ENCODE results near the gene ZNF518A. TPM values are rescaled to one million over a fixed set of nuclear protein-coding genes. Genes with fewer than 3 reads are reported as not detected.

Gene ZNF518A
- total and polyA plus RNA-seq, 2 of the 8 experiments (the other 6 are each of a cell fraction or from before 2014, with no cell fraction given) = 6.6 to 34.8 TPM

GRCh38 chr10:96131621-96132020 lies 1.5 kb downstream of the ZNF518A start (continued):
- TF ChIP-seq SP2 (IDR thresholded peaks at IDR 0.05; ENCODE audit: low read length) = no peak
- TF ChIP-seq, protein P1, sequence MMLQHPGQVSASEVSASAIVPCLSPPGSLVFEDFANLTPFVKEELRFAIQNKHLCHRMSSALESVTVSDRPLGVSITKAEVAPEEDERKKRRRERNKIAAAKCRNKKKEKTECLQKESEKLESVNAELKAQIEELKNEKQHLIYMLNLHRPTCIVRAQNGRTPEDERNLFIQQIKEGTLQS (IDR thresholded peaks at IDR 0.05; ENCODE audit: insufficient read depth, low read depth, low read length) = no peak
- no peak for TF ChIP-seq RAD21 (IDR thresholded peaks at IDR 0.05 in 1 of 2, conservative IDR thresholded peaks at IDR 0.05 in 1 of 2; ENCODE audit: low read depth in 2 of 2, low read length in 2 of 2)
- TF ChIP-seq HDAC2 (IDR thresholded peaks at IDR 0.05; ENCODE audit: borderline replicate concordance in 1 of 2, low read depth in 2 of 2, low read length in 2 of 2) = no peak
- no peak for TF ChIP-seq CEBPB (IDR thresholded peaks at IDR 0.05; ENCODE audit: low read depth, low read length)
- no peak for TF ChIP-seq EGR1 (IDR thresholded peaks at IDR 0.05; ENCODE audit: borderline replicate concordance, low read depth, low read length)

Data from H1 (cell line).